GM12874 (cell line): Measurements from ENCODE around the gene VWA2.

Experiments used
- TF ChIP-seq, protein P1 (sequence below): IDR thresholded peaks from 2 replicates; pipeline ENCODE4 v1.5.1; 2011; ENCODE audit warnings: low read depth, mild to moderate bottlenecking, control low read depth, low read length, moderate library complexity; ENCODE audit not compliant: insufficient read depth

VWA2 gene

DNA sequence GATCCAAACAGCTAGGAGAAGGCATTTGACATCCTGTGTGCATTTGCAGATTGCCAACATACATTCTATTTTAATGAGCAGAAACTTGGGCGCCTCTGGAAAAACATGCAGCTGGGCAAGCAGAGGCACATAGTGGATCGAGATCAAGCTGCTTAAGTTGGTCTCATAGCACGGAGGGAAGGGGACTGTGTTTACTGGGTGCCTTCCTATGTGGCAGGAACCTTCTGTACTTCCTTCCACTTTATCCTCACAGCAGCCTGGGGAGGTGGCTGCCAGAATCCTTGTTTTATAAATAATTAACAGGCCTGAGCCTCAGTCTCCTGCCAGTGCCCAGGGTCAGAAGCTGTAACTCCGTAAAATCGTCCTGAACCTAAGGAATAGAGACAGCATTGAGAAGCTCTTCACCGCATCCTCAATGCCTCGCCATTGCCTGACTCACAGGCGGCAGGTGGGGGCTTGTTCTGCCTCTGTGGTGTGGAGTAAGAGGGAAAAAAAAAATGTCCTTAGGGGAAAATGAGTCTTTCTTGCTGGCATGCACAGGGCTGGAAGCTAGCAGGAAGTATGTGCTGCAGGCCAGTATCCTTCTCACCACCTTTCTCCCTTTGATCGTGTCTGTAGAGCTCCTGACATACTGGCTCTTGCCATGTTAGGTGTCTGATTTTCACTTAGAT lies 6.2 kb downstream of the VWA2 start:
- TF ChIP-seq, protein P1, sequence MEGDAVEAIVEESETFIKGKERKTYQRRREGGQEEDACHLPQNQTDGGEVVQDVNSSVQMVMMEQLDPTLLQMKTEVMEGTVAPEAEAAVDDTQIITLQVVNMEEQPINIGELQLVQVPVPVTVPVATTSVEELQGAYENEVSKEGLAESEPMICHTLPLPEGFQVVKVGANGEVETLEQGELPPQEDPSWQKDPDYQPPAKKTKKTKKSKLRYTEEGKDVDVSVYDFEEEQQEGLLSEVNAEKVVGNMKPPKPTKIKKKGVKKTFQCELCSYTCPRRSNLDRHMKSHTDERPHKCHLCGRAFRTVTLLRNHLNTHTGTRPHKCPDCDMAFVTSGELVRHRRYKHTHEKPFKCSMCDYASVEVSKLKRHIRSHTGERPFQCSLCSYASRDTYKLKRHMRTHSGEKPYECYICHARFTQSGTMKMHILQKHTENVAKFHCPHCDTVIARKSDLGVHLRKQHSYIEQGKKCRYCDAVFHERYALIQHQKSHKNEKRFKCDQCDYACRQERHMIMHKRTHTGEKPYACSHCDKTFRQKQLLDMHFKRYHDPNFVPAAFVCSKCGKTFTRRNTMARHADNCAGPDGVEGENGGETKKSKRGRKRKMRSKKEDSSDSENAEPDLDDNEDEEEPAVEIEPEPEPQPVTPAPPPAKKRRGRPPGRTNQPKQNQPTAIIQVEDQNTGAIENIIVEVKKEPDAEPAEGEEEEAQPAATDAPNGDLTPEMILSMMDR = no peak

DNA sequence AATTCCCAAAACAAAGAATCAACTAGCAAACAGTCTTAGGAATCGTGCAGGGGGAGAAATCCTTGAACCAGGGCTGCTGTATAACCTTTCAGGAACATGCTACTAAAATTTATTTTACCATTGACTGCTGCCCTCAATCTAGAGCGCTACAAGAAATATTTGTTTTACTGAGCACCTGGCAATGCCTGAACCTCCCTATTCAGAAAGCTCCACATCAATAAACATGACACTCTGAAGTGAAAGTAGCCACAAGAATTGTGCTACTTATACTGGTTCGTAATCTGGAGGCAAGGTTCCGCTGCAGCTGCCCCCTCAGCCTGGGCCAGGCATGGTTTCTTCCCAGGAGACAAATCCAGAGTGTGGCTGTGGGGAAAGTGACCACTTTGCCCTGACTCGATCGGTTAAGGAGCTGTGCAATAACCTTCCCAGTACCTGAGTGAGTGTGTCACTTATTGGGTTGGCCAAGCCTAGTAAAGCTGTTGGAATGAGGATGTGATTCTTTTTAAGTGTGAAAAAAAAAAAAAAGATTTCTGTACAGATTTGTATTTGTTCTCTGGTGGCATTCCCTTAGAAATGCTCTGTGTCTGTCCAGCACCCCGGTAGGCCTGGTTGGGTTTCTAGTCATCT lies 7.7 kb downstream of the VWA2 start:
- TF ChIP-seq, protein P1 = no peak

DNA sequence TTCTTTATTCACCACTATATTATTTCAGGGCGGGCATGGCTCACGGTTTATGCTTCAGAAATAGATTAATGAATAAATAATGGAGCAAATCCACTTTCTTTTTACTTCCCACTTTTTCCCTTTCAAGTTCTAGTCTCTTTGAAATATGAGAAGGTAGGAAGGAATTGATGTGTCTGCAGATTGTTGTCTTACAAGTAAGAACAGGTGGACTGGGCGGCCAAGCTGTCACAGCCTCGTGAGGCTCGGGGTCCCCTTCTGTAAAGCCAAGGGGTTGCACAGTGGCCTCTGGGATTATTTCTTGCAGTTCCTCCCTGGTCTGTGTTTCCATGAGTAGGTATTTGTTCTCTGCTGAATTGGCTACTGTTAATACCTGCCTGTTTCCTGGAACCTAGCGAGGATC lies 11.2 kb downstream of the VWA2 start:
- TF ChIP-seq, protein P1 = no peak

DNA sequence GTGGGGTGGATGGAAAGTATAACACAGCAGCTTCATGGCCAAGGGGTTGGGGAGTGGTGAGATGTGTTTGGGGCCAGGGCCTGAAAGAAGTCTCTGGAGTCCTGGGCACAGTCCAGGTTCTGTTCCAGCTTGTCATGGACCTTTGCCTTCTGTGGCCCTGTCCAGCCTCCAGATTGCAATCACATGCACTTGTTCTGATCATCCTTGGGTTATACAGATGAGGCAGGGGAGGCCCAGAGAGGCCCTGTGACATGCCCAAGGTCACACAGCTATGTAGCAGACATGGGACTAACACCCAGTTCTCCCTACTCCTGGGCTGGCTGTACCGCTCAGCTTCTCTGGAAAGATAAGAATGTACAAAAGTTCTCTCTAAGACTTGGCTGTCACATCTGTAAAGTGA lies 11.7 kb downstream of the VWA2 start:
- TF ChIP-seq, protein P1 = no peak

DNA sequence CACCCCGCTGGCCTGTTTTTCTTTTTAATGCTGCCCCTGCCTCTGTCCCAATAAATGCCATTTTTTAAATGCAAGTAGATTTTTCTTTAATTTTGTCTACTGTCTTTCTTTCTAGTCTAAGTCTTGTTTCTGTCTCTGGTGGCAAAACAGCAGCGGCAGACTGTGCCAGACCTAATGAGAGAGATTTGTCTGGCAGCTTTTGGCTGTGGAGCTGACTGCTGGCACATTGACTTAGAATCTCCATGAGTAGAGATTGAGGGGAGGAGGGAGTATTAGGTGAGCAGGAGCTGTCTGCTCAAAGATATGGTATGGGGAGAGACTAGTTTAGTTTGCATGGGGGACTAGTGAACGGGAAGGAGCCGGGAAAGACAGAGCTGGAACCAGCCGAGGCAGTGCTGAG lies 13.0 kb downstream of the VWA2 start:
- TF ChIP-seq, protein P1 = no peak

DNA sequence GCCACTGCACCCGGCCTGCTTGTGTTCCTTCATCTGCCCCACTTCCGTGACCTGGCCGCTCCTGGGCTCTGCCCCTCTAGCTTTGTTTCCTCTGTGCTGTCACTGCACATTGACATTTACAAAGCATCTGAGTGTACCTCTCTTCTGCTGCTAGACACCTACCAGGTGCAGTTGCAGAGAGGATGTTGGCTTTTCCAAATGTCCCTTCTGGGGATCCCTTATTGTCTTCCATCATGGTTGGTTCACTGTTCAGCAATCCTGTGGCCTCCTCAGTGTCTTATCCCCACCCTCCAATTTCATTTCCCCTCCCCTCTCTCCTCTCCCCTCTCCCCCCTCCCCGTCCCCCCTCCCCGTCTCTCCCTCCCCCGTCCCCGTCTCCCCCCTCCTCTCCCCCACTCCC lies 13.8 kb downstream of the VWA2 start:
- TF ChIP-seq, protein P1 = no peak

DNA sequence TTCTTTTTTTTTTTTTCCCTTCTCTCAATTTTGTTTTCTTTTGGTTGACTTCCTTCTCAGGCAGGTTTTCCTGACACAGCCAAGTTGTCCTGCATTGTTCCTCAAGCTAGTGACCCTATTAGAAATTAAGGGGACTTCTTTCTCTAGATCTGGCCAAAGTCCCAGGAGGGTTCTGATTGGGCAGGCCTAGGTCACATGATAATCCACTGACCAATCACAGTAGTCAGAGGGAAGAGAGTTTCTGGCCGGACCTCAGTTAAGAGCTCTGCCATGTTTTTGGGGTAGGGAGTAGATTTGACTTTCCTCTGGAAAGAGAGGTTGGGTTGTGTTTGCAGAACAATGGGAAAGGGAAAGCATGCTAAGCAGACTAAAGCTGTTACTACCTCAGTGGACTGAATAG lies 16.2 kb downstream of the VWA2 start:
- TF ChIP-seq, protein P1 = no peak
